RWPE2 (cell line): Measurements from ENCODE around the gene HOXB13.

Experiments
- ATAC-seq: fragments of 200-7000 bp; cut with Tn5 transposase; 3 replicates; pipeline ENCODE4 v1.9.1; 2021; ENCODE audit warnings: low read depth
- DNase-seq: peaks from one replicate; pipeline ENCODE4 v3.0.0-alpha.2; 2020; ENCODE audit warnings: low spot score
- H3K27ac ChIP-seq: fragments of 450-650 bp; 2 replicates; pipeline ENCODE4 v1.5.1; 2017; ENCODE audit warnings: mild to moderate bottlenecking; ENCODE audit not compliant: poor library complexity, severe bottlenecking
- H3K27me3 ChIP-seq: fragments of 250-450 bp; sonication (Bioruptor Pico); 2 replicates; pipeline ENCODE4 v1.5.1; 2021; ENCODE audit warnings: mild to moderate bottlenecking, moderate library complexity; ENCODE audit not compliant: insufficient read depth, poor library complexity, severe bottlenecking
- H3K36me3 ChIP-seq: fragments of 250-450 bp; sonication (Bioruptor Pico); 2 replicates; pipeline ENCODE4 v1.5.1; 2020; ENCODE audit warnings: low read depth, mild to moderate bottlenecking, moderate library complexity
- H3K4me1 ChIP-seq: fragments of 250-450 bp; sonication (Bioruptor Pico); 2 replicates; pipeline ENCODE4 v1.5.1; 2021; ENCODE audit warnings: mild to moderate bottlenecking, moderate library complexity; ENCODE audit not compliant: insufficient read depth, poor library complexity, severe bottlenecking
- H3K4me3 ChIP-seq: fragments of 250-450 bp; sonication (Bioruptor Pico); 2 replicates; pipeline ENCODE4 v1.5.1; 2021; ENCODE audit warnings: mild to moderate bottlenecking, moderate library complexity; ENCODE audit not compliant: severe bottlenecking
- H3K9me3 ChIP-seq: fragments of 250-450 bp; sonication (Bioruptor Pico); 2 replicates; pipeline ENCODE4 v1.5.1; 2021; ENCODE audit warnings: mild to moderate bottlenecking, moderate library complexity; ENCODE audit not compliant: severe bottlenecking
- CTCF ChIP-seq: fragments of 450-650 bp; IDR thresholded peaks from one replicate; pipeline ENCODE4 v1.5.1; 2017; ENCODE audit warnings: mild to moderate bottlenecking, moderate library complexity; ENCODE audit not compliant: poor library complexity, severe bottlenecking

Gene HOXB13

GRCh38 chr17:48676963-48677558 lies 51.5 kb downstream of the HOXB13 start:
- DNase-seq, result no peak
- no peaks in the 10 kb centered on the region for H3K4me1 ChIP-seq
- H3K4me3 ChIP-seq, result no peak overlapping the region
- no peaks in the 10 kb centered on the region for H3K9me3 ChIP-seq
- H3K36me3 ChIP-seq, result no peaks in the 10 kb centered on the region
- no peak for TF ChIP-seq CTCF
- ATAC-seq, result no peak
- H3K27me3 ChIP-seq, result no peaks in the 10 kb centered on the region
- no peak overlapping the region for H3K27ac ChIP-seq
